Ishikawa (cell line): ENCODE results near the gene HTR2C.

Experiments
- CEBPB ChIP-seq: IDR thresholded peaks from 2 replicates; pipeline ENCODE4 v1.6.1; 2012
- CREB1 ChIP-seq: IDR thresholded peaks from 2 replicates; pipeline ENCODE4 v1.6.1; 2012; ENCODE audit warnings: low read depth
- EGR1 ChIP-seq: IDR thresholded peaks from 2 replicates; pipeline ENCODE4 v1.6.1; 2012
- EP300 ChIP-seq: IDR thresholded peaks from 2 replicates; pipeline ENCODE4 v1.6.1; 2012; ENCODE audit warnings: borderline replicate concordance
- FOXM1 ChIP-seq: IDR thresholded peaks from 2 replicates; pipeline ENCODE4 v1.6.1; 2012; ENCODE audit warnings: low read depth, borderline replicate concordance
- MAX ChIP-seq: IDR thresholded peaks from 2 replicates; pipeline ENCODE4 v1.6.1; 2012
- NFIC ChIP-seq: IDR thresholded peaks from 2 replicates; pipeline ENCODE4 v1.6.1; 2012
- RAD21 ChIP-seq: IDR thresholded peaks from 2 replicates; pipeline ENCODE4 v1.6.1; 2012; ENCODE audit warnings: low read depth
- REST ChIP-seq: IDR thresholded peaks from 2 replicates; pipeline ENCODE4 v1.6.1; 2012; ENCODE audit warnings: low read depth, mild to moderate bottlenecking
- TAF1 ChIP-seq: IDR thresholded peaks from 2 replicates; pipeline ENCODE4 v1.6.1; 2012; ENCODE audit warnings: low read depth, mild to moderate bottlenecking
- TCF12 ChIP-seq: IDR thresholded peaks from 2 replicates; pipeline ENCODE4 v1.6.1; 2012; ENCODE audit warnings: low read depth
- TEAD4 ChIP-seq: IDR thresholded peaks from 2 replicates; pipeline ENCODE4 v1.6.1; 2012
- USF1 ChIP-seq: IDR thresholded peaks from 2 replicates; pipeline ENCODE4 v1.6.1; 2012
- YY1 ChIP-seq: IDR thresholded peaks from 2 replicates; pipeline ENCODE4 v1.6.1; 2012; ENCODE audit warnings: low read depth
- ZBTB7A ChIP-seq: IDR thresholded peaks from 2 replicates; pipeline ENCODE4 v1.6.1; 2012; ENCODE audit warnings: low read depth

The HTR2C gene

GRCh38 chrX:114599305-114599704 is 15.4 kb downstream of the HTR2C start:
- TF ChIP-seq TAF1 (no peak), YY1 (no peak), ZBTB7A (no peak), TEAD4 (no peak), MAX (no peak), FOXM1 (no peak), EP300 (no peak), NFIC (no peak), USF1 (no peak)

- TF ChIP-seq CREB1 (no peak), TCF12 (no peak), TEAD4 (no peak), RAD21 (no peak), TAF1 (no peak), YY1 (no peak)
These were observed 16.0 kb downstream of the HTR2C start for GRCh38 chrX:114599911-114600310.

- TF ChIP-seq CREB1, result no peak
- no peak for TF ChIP-seq TEAD4
- peak; percentile 36 for TF ChIP-seq RAD21
- no peak for TF ChIP-seq YY1
- no peak for TF ChIP-seq TCF12
These were observed 27.2 kb downstream of the HTR2C start for GRCh38 chrX:114611018-114611619.

GRCh38 chrX:114615765-114616164 is 31.9 kb downstream of the HTR2C start:
- TF ChIP-seq RAD21 (no peak), REST (no peak), EP300 (no peak), EGR1 (no peak), TEAD4 (no peak), TAF1 (no peak), CREB1 (no peak), ZBTB7A (no peak), FOXM1 (no peak), MAX (no peak), TCF12 (no peak), NFIC (no peak), YY1 (no peak), USF1 (no peak), CEBPB (no peak)

- TF ChIP-seq ZBTB7A (no peak), TCF12 (no peak), MAX (no peak), CREB1 (no peak), CEBPB (no peak), TAF1 (no peak), NFIC (no peak), RAD21 (no peak), TEAD4 (no peak)
These were observed 36.0 kb downstream of the HTR2C start for GRCh38 chrX:114619874-114620273.

- peak; percentile 26; the same call in 1 of the 2 replicates for TF ChIP-seq RAD21
- TF ChIP-seq CEBPB, result no peak
These were observed 42.4 kb downstream of the HTR2C start for GRCh38 chrX:114626323-114626722.

GRCh38 chrX:114635986-114636385 is 52.1 kb downstream of the HTR2C start:
- TF ChIP-seq REST (no peak), USF1 (no peak), ZBTB7A (no peak), YY1 (no peak), MAX (no peak), TCF12 (no peak), CEBPB (no peak)
